Activated CD8-positive, alpha-beta memory T cell treated with anti-CD3 and anti-CD28 coated beads for 1 hour (primary cell): ENCODE measurements around the gene DISP1.
A peak's percentile ranks its signal among the peaks of the same experiment; 100 is the strongest.

ENCODE experiments used
- DNase-seq, 2 donors: peaks; one replicate each; pipeline ENCODE4 v3.0.0-alpha.2; 2020; ENCODE audit warnings: low read depth in 1 of 2; ENCODE audit errors: extremely low read depth in 1 of 2

DISP1 gene, protein sequence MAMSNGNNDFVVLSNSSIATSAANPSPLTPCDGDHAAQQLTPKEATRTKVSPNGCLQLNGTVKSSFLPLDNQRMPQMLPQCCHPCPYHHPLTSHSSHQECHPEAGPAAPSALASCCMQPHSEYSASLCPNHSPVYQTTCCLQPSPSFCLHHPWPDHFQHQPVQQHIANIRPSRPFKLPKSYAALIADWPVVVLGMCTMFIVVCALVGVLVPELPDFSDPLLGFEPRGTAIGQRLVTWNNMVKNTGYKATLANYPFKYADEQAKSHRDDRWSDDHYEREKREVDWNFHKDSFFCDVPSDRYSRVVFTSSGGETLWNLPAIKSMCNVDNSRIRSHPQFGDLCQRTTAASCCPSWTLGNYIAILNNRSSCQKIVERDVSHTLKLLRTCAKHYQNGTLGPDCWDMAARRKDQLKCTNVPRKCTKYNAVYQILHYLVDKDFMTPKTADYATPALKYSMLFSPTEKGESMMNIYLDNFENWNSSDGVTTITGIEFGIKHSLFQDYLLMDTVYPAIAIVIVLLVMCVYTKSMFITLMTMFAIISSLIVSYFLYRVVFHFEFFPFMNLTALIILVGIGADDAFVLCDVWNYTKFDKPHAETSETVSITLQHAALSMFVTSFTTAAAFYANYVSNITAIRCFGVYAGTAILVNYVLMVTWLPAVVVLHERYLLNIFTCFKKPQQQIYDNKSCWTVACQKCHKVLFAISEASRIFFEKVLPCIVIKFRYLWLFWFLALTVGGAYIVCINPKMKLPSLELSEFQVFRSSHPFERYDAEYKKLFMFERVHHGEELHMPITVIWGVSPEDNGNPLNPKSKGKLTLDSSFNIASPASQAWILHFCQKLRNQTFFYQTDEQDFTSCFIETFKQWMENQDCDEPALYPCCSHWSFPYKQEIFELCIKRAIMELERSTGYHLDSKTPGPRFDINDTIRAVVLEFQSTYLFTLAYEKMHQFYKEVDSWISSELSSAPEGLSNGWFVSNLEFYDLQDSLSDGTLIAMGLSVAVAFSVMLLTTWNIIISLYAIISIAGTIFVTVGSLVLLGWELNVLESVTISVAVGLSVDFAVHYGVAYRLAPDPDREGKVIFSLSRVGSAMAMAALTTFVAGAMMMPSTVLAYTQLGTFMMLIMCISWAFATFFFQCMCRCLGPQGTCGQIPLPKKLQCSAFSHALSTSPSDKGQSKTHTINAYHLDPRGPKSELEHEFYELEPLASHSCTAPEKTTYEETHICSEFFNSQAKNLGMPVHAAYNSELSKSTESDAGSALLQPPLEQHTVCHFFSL (N-terminal part only)

DNA sequence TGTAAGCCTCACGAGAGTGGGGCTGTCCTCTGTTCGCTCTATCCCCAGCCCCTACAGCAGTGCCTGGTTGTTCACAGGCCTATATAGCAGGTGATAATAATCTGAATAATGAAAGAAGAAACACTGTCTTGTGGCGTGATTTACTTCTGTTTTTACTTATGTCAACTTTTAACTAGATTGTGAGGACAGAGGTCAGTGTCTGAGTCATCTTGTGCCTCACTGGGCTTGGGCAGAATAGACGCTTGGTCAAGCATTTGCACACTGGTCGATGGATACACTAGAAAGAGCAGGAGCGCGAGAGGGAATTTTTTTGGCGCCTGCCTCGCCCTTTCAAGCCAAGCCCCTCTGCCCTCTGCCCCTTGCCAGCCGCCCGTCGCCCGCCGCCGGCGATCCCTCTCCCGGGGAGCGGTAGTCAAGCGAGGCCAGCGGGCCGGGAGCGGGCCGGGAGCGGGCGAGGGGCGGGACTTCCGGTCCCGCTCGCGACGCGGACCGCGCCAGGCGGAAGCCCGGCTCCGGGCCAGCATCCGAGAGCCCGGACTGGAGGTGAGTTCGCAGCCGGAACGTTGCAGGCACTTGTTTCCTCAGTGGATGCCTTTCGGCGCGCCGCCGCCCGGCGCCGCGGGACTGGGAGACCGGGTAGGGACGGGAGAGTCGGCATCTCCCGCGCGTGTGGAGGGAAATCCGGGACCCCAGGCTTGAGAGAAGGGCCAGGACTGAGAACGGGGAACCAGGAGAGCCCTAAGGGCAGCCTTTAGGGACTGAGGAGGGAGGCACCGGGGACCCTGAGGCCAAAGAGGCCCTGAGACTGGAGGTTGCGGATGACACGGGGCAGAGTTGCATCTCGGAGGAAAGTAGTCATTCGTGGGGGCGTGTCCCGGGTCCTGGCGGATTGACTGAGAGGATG lies at the start of gene DISP1:
Gene DISP1 (plus strand): TSS at position 504 of the 904 bp plus-strand sequence. CDS start 127,785 bp downstream, outside the sequence.
- peak; percentile 22 to 56 for DNase-seq

DNA sequence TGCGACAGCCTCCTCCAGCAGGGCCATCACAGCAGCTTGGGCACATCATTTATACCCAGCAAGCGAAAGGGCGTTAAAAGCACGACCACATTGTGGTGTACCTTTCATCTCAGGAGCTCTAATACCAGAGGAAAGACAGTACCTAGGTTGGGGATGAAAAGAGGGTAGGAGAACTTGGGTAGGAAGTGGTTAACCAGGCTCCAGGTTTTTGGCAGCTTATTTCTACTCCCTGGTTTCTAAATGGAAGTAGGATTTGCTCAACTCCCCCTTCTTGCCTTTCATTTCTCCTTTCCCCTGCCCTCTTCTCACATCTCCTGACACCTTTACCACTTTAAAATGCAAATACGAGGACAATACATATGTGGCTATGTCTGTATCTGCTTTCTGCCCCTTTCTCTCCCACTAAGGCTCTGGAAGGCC lies 47.7 kb upstream of the DISP1 start:
- DNase-seq = no peak

DNA sequence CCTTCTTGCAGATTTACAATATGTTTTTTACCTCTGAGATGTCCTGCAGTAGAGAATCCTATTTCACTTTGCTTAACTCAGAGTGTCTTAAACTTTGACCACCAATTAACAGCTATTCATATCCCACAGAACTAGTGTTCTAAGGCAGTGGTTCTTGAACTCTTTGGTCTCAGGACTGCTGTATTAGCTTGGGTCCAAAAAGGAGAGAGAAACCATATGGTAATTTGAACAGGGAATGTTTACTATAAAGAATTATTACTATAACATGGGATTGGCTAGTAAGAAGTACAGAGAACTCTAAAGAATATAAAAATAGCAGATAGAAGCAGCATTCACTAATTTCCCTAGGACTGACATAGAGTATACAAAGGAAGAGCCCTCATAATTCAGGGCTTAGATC lies 46.2 kb upstream of the DISP1 start:
- no peak for DNase-seq

DNA sequence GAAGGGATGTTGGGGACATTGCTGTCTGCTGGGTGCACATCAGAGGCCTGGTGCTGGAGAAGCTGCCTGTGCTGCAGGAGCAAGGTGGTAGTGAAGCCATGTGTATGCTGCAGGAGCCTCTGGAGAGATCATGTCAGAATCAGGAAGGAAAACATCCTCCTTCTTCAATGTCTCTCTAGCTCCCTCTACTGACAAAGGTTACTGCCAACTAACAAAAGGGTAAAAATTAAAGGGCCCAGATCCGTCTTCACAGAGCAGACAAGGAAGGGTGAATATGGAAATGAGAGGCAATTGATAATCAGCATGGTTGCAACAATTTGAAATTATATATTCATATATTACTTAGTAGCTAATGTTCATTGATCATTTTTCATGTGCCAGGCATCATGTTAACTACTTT lies 45.7 kb upstream of the DISP1 start:
- no peak for DNase-seq

DNA sequence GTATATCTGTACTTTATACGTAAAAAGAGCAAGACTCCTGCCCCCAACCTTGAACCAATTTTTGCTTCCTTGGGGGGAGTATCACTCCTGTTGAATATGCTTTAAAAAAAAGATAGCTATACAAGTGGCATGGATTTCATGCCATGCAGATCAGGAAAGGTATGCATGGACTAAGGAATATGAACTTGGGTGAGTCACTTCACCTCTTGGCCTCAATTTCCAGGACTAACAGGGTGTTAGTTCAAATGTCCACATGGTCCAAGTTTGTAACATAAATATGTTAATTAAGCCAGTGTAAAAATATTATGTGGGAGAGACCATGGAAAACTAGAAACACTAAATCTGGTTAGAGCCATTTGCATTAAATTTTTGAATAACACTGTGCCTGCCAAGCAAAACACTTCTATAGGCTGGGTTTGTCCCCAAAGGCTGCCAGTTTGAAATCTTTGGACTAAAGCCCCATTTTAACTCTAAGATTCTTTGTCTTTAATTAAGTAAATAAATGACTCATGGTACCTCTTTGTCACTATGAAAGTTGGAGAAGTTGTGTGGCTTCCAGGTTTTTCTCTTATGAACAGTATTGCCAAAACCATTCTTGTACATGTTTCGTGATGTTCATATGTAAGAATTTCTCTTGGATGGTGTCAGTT lies 44.7 kb upstream of the DISP1 start:
- no peak for DNase-seq

DNA sequence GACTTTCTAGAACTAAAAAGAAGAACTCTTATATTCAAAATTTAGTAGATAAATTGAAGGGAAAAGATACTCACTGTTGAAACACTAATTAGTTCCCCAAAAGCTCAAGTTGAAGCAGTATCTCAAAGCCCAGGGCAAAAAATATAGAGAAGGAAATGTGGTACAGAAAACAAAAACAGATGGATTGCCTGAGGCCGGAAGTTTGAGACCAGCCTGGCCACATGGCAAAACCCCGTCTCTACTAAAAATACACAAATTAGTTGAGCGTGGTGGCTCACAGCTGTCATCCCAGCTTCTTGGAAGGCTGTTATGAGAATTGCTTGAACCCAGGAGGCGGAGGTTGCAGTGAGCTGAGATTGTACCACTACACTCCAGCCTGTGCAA lies 41.9 kb upstream of the DISP1 start:
- DNase-seq = no peak

DNA sequence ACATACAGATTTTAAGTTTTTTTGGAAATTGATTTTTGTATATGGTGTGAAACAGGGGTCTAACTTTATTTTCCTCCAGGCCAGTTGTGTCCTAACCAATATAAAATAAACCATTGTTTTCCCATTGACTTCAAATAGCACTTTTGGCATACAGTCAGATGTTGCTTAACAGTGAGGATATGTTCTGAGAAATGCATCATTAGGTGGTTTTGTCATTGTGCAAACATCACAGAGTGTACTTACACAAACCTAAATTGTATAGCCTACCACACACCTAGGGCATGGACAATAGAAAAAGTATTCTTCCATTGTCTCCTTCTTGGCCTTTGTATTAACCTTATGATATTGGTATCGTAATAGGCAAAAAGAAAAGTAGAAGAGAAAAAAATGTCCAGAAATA lies 37.4 kb upstream of the DISP1 start:
- DNase-seq = no peak

DNA sequence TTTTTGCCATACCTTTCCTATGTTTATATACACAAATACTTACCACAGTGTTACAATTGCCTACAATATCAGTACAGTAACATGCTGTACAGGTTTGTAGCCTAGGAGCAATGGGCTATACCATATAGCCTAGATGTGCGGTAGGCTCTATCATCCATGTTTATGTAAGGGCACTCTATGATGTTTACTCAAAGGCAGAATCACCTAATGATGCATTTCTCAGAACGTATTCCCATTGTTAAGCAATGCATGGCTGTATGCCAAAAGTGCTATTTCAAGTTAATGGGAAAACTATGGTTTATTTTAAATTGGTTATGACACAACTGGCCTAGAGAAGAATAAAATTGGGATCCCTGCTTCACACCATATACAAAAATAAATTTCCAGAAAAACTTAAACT lies 36.9 kb upstream of the DISP1 start:
- DNase-seq = no peak

DNA sequence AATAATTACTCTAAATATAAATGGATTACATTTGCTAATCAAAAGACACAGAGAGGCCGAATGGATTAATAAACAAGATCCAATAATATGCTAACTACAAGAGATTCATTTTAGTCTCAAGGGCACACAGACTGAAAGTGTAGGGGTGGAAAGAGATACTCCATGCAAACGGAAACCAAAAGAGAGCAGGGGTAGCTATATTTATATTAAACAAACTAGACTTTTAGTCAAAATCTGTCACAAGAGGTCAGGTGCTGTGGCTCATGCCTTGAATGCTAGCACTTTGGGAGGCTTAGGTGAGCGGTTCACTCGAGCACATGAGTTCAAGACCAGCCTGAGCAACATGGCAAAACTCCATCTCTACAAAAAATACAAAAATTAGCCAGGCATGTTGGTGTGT lies 33.6 kb upstream of the DISP1 start:
- DNase-seq = no peak

DNA sequence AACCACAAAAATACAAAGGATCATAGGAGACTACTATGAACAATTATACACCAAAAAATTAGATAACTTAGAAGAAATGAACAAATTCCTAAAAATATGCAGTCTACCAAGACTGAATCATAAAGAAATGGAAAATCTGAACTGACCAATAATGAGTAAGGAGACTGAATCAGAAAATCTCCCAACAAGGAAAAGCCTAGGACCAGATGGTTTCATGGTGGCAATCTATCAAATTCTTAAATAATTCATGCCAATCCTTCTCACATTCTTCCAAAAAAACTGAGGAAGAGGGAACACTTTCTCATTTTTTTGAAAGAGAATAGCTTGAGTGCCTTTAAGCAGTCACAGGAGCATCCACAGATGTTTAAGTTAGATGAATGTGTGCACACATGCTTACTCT lies 31.8 kb upstream of the DISP1 start:
- no peak for DNase-seq

DNA sequence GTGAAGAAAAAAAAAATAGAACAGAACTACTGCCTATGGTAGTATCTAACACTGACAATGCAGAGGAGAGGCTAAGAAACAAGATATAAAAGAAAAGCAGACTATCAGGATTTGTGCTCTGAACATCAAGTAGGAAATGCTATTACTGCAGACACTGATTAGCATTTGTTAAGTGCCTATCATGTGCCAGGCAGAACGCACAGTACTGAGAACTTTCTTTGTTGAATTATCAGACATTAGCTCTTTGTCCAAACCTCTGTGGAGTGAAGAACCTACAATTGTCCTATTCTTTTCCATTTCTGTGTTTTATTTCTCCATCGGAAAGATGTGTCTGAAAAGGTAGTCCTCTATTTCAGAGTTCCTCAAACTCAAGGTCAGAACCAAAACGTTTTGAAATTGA lies 30.5 kb upstream of the DISP1 start:
- no peak for DNase-seq

DNA sequence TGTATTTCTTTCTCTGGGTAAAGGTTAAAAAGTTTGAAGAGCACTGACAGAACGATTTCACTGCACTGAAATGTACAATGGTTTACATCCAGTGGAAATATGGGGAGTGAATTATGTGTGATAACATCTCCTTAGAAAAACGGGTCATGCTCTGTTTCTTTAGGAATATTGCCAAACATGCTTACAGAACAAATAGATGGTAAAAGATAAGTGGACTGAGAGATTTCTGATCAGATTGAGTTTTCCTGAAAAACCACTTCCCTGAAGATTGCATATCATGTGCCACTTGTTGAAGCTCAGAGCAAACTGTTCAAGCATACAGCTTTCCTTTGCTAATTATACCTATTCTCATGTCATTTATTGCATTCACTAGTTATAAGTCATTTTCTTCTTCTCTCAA lies 29.9 kb upstream of the DISP1 start:
- no peak for DNase-seq

DNA sequence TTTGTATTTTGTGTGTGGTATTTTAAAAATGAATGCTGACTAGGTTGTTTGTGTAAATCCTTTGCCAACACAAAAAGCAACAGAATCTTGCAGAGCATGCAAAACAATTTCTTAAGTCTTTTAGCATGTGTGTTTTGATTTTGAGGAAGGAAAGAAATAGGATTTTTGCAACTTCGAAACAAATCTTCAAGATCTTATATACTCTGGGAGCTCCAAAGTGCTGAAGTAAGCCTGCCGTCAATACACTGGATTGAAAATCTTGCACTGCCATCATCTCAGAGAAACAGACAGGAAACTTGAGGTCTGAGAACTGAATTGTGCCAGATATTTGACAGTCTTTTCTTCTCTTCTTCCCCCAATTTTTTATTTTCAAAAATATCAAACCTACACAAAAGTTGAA lies 29.3 kb upstream of the DISP1 start:
- no peak for DNase-seq

DNA sequence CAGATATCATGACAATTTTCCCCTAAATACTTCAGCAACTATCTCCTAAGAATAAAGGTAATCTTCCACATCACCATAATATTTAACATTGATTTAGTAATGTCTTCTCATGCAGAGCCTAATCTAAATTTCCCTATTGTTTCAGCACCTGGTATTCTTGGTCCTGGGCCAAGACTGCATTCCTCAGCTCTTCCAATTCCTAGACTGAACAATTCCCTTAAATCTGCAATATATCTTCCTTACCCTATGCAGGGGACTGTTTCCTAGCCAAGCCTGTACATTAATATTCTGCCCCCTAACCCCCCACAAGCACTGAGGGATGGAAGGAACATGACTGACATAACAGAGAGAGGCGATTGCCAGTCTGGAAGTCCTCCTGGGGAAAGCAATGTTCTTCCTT lies 28.7 kb upstream of the DISP1 start:
- DNase-seq = no peak

DNA sequence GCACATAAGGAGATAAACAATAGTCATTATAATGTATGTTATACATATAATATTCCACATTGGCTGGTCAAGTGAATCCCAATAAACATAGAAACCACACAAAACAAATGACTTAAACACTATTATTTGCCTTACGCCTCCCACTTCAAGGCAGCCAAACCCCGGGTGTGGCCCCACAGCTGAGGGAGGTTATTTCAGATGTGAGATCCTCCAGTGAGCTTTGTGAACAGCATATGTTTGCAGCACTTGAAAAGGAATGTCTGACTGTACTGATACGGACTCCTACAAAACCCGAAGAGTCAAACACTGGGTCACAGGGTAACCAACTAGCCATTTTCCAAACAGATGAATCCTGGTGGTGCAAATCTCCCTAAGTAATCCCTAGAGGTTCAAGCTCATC lies 27.1 kb upstream of the DISP1 start:
- no peak for DNase-seq

DNA sequence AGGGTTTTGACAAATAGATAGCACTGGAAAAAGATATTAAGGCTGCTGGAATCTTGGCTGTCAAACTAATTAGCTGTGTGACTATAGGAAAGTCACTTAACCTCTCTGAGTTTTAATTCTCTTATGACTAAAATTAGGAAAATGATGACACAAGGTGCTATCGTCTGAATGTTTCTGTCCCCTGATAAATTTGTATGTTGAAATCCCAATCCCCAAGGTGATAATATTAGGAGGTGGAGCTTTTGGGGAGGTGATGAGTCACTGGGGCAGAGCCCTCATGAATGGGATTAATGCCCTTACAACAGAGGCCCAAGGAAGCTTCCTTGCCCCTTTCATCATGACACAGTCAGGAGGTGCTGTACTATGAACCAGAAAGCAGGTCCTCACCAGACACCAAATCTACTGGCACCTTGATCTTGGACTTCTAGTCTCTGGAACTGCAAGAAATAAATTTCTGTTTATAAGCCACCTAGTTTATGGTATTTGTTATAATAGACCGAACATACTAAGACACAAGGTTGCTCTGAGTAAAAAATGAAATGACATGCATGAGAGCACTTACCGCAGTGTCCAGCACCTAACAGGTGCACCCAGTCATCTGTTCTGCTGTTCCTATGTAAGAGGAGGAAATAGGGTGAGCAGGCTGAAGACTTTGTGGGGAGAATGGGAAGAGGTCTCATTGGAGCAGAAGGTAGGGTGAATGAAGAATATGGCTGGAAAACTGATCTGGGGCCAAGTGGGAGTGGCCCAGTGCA lies 26.3 kb upstream of the DISP1 start:
- DNase-seq = no peak

DNA sequence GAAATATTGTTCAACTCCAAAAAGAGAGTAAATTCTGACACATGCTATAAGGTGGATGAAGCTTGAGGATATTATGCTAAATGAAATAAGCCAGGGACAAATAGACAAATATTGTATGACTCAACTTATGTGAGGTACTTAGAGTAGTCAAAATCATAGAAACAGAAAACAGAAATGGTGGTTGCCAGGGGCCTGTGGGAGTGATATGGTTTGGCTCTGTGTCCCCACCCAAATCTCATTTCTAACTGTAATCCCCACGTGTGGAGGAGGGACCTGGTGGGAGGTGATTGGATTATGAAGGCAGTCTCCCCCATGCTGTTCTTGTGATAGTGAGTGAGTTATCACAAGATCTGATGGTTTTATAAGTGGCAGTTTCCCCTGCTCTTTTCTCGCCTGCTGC lies 24.7 kb upstream of the DISP1 start:
- no peak for DNase-seq

DNA sequence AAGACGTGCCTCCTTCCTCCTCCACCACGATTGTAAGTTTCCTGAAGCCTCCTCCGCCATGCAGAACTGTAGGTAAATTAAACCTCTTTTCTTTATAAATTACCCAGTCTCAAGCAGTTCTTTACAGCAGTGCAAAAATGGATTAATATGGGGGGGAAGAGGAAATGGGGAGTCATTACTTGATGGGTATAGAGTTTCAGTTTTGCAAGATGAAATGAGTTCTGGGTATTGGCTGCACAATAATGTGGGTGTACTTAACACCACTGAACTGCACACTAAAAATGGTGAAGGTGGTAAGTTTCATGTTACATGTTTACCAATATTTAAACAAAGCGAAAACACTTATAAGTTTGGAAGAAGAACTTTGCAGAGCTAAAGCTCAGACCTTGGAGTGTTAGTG lies 24.3 kb upstream of the DISP1 start:
- no peak for DNase-seq
